Measurements from ENCODE around the gene GANC. TPM values are rescaled to one million over a fixed set of nuclear protein-coding genes. Genes with fewer than 3 reads are reported as not detected.

GANC gene, protein sequence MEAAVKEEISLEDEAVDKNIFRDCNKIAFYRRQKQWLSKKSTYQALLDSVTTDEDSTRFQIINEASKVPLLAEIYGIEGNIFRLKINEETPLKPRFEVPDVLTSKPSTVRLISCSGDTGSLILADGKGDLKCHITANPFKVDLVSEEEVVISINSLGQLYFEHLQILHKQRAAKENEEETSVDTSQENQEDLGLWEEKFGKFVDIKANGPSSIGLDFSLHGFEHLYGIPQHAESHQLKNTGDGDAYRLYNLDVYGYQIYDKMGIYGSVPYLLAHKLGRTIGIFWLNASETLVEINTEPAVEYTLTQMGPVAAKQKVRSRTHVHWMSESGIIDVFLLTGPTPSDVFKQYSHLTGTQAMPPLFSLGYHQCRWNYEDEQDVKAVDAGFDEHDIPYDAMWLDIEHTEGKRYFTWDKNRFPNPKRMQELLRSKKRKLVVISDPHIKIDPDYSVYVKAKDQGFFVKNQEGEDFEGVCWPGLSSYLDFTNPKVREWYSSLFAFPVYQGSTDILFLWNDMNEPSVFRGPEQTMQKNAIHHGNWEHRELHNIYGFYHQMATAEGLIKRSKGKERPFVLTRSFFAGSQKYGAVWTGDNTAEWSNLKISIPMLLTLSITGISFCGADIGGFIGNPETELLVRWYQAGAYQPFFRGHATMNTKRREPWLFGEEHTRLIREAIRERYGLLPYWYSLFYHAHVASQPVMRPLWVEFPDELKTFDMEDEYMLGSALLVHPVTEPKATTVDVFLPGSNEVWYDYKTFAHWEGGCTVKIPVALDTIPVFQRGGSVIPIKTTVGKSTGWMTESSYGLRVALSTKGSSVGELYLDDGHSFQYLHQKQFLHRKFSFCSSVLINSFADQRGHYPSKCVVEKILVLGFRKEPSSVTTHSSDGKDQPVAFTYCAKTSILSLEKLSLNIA (N-terminal part only)
- total RNA-seq (100 to 1,000 TPM in 1 of 2 donors, 10 to 100 TPM in 1; 73.9 to 105 TPM), polyA plus RNA-seq (10 to 100 TPM; 19.6 to 33.4 TPM)
- long read RNA-seq, donor 1, partial matches to known transcripts = 0 of 1 reads
- long read RNA-seq, donor 1, other reads (novel, unspliced or antisense) = 0 of 1 reads
- long read RNA-seq, donor 2 = 0 reads
- long read RNA-seq, donor 3 = 0 reads
- long read RNA-seq, donor 4, partial matches to known transcripts = 0 of 1 reads
- long read RNA-seq, donor 4, other reads (novel, unspliced or antisense) = 0 of 1 reads
- long read RNA-seq, donor 5, partial matches to known transcripts = 0 of 4 reads
- long read RNA-seq, donor 5, other reads (novel, unspliced or antisense) = 0 of 4 reads

DNA sequence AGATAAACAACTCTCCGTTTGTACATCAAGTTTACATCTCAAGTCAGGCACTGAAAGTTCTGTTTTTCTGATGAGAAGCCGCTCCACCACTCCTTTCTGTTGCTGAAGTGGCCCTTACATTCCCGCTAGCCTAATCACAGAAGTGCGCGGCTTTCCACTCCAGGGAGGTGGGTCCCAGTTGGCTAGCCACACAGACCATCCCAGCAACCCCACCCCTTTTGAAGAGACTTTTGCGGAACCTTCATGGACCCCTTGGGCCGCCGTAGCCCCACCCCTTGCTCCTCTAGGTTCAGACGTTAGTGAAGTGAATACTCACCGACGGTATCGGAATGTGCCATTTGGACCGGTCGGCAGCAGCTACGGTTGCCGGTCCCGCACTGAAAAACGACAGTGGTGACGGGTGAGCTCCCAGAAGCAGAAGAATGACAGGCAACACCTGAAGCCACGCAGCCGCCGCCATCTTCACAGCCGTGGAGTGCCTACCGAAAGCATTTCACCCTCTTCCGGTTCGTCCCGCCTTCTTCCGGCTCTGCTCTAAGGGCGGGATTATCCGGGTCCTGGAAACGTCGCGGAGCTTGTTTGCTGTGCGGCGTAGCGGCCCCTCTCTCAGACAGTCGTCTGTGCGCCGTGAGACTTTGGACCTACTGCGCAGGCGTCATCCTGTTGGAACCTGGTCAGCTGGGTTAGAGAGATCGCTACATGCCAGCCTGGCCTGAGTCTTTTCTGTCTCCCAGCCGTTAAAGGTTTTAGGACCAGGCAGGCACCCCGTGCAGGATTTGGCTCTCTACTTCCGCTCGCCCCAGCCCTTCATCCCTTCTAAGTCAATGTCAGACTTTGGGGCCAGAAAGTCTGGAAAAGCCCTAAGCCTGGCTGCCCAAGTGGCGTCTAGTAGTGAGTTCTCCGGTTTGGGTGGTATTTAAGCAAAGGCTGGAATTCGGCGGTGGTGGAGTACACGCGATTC is at the start of gene GANC, which contains the start of gene TMEM87A:
Gene GANC (plus strand): TSS at position 263 of the 961 bp plus-strand sequence. CDS start 1,281 bp downstream, outside the sequence.
Gene TMEM87A (minus strand): TSS at position 495 of the 961 bp plus-strand sequence. CDS start 35 bp downstream, at position 460.
- WGBS, 2 donors = 0% methylated on average over 52 of the region's 52 CpGs
- Histone ChIP-seq H3K4me1 (ENCODE audit: control insufficient read depth in 5 of 5, insufficient read depth in 5 of 5, low read length in 5 of 5) (peaks cover 0 to 31% (median 14%) of the 10 kb centered on the region in 5 donors), H3K4me3 (peak within 1 kb of the TSS; percentile 66)

DNA sequence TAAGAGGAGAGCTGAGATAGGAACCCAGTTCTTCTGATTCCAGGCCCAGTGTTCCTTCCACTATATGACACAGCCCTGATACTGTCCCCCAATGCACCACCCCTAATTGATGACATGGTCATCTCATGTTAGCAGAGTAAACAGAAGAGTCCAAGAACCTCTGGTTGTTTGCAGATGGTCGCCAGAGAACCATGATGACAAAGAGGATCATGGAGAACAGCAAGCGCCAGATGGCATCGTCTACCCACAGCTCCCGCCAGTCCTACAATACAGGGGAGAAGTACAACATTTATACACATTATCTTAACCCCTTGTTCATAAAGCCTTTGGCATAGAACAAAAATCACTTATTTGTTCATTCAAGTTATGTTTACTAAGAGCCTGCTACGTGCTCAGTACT is 46.4 kb upstream of the GANC start:
- H3K36me3 ChIP-seq (ENCODE audit: control insufficient read depth in 4 of 4, insufficient read depth in 4 of 4, low read length in 4 of 4) = peaks cover 14 to 64% (median 42%) of the 10 kb centered on the region in 4 donors

More for the DNA sequence above, at the start of gene GANC, which contains the start of gene TMEM87A:
- H3K9me3 ChIP-seq (ENCODE audit: control insufficient read depth in 4 of 4, insufficient read depth in 3 of 4, low read length in 3 of 4) = no peaks in the 10 kb centered on the region
- peaks cover 0 to 3% (median under 1%) of the 10 kb centered on the region in 4 donors for H3K36me3 ChIP-seq (ENCODE audit: control insufficient read depth in 4 of 4, insufficient read depth in 4 of 4, low read length in 4 of 4)
- DNase-seq = peak; percentile 99 to 100 (median 99)
- peak; percentile 97 for ATAC-seq (ENCODE audit: insufficient read depth, low FRiP score)
- H3K27me3 ChIP-seq (ENCODE audit: control insufficient read depth in 3 of 3, insufficient read depth in 3 of 3, low read length in 2 of 3) = no peaks in the 10 kb centered on the region
- H3K9ac ChIP-seq (ENCODE audit: insufficient read depth in 1 of 2, low read length in 2 of 2) = peak within 1 kb of the TSS; percentile 93 to 97
- peak within 1 kb of the TSS; percentile 96 to 99 for H3K27ac ChIP-seq (ENCODE audit: low read depth in 1 of 2, low read length in 1 of 2)
- TF ChIP-seq, protein P1, sequence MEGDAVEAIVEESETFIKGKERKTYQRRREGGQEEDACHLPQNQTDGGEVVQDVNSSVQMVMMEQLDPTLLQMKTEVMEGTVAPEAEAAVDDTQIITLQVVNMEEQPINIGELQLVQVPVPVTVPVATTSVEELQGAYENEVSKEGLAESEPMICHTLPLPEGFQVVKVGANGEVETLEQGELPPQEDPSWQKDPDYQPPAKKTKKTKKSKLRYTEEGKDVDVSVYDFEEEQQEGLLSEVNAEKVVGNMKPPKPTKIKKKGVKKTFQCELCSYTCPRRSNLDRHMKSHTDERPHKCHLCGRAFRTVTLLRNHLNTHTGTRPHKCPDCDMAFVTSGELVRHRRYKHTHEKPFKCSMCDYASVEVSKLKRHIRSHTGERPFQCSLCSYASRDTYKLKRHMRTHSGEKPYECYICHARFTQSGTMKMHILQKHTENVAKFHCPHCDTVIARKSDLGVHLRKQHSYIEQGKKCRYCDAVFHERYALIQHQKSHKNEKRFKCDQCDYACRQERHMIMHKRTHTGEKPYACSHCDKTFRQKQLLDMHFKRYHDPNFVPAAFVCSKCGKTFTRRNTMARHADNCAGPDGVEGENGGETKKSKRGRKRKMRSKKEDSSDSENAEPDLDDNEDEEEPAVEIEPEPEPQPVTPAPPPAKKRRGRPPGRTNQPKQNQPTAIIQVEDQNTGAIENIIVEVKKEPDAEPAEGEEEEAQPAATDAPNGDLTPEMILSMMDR (IDR thresholded peaks at IDR 0.05; ENCODE audit: control extremely low read depth, extremely low read depth) = no peak

More for the DNA sequence above, 46.4 kb upstream of the GANC start:
- WGBS, 2 donors = 92 to 94% methylated on average over 5 of the region's 5 CpGs
- Histone ChIP-seq H3K27me3 (ENCODE audit: control insufficient read depth in 3 of 3, insufficient read depth in 3 of 3, low read length in 2 of 3) (no peaks in the 10 kb centered on the region), H3K4me3 (no peak overlapping the region), H3K9me3 (ENCODE audit: control insufficient read depth in 4 of 4, insufficient read depth in 3 of 4, low read length in 3 of 4) (no peaks in the 10 kb centered on the region), H3K27ac (ENCODE audit: low read depth in 1 of 2, low read length in 1 of 2) (no peak overlapping the region), H3K4me1 (ENCODE audit: control insufficient read depth in 5 of 5, insufficient read depth in 5 of 5, low read length in 5 of 5) (peaks cover 0 to 2% (median 0%) of the 10 kb centered on the region in 5 donors), H3K9ac (ENCODE audit: insufficient read depth in 1 of 2, low read length in 2 of 2) (no peak overlapping the region)
- no peak for ATAC-seq (ENCODE audit: insufficient read depth, low FRiP score)
- TF ChIP-seq, protein P1 (IDR thresholded peaks at IDR 0.05; ENCODE audit: control extremely low read depth, extremely low read depth) = no peak
- DNase-seq = no peak

Data from lung (tissue), 16 donors.